Ishikawa (cell line): ENCODE data around the gene DOCK1.

ENCODE experiments used
- CEBPB ChIP-seq: IDR thresholded peaks from 2 replicates; pipeline ENCODE4 v1.6.1; 2012
- CREB1 ChIP-seq: IDR thresholded peaks from 2 replicates; pipeline ENCODE4 v1.6.1; 2012; ENCODE audit warnings: low read depth
- EGR1 ChIP-seq: IDR thresholded peaks from 2 replicates; pipeline ENCODE4 v1.6.1; 2012
- EP300 ChIP-seq: IDR thresholded peaks from 2 replicates; pipeline ENCODE4 v1.6.1; 2012; ENCODE audit warnings: borderline replicate concordance
- FOXM1 ChIP-seq: IDR thresholded peaks from 2 replicates; pipeline ENCODE4 v1.6.1; 2012; ENCODE audit warnings: low read depth, borderline replicate concordance
- NFIC ChIP-seq: IDR thresholded peaks from 2 replicates; pipeline ENCODE4 v1.6.1; 2012
- RAD21 ChIP-seq: IDR thresholded peaks from 2 replicates; pipeline ENCODE4 v1.6.1; 2012; ENCODE audit warnings: low read depth
- REST ChIP-seq: IDR thresholded peaks from 2 replicates; pipeline ENCODE4 v1.6.1; 2012; ENCODE audit warnings: low read depth, mild to moderate bottlenecking
- TAF1 ChIP-seq: IDR thresholded peaks from 2 replicates; pipeline ENCODE4 v1.6.1; 2012; ENCODE audit warnings: low read depth, mild to moderate bottlenecking
- TCF12 ChIP-seq: IDR thresholded peaks from 2 replicates; pipeline ENCODE4 v1.6.1; 2012; ENCODE audit warnings: low read depth
- TEAD4 ChIP-seq: IDR thresholded peaks from 2 replicates; pipeline ENCODE4 v1.6.1; 2012
- YY1 ChIP-seq: IDR thresholded peaks from 2 replicates; pipeline ENCODE4 v1.6.1; 2012; ENCODE audit warnings: low read depth
- ZBTB7A ChIP-seq: IDR thresholded peaks from 2 replicates; pipeline ENCODE4 v1.6.1; 2012; ENCODE audit warnings: low read depth
- TF ChIP-seq, protein P1 (sequence below): IDR thresholded peaks from 2 replicates; pipeline ENCODE4 v1.6.1; 2012
- TF ChIP-seq, protein P2 (sequence below): IDR thresholded peaks from 2 replicates; pipeline ENCODE4 v1.6.1; 2012

The DOCK1 gene

DNA sequence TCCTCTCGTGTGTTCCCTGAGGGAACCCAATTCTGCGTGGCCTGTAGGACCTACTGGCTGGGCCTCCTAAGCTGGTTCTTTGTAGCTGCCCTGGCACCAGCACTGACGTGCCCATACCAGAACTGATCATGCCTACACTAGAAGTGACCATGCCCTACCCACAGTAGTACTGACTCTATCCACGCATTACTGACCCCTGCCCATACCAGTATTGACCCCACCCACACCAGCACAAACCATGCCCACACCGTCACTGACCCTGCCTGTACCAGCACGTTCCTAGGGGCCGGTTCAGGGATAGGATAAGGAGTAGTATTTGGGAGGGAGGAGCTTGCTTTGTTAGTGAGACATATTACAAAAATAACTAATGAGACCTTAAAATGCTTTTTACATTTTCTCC, 88.0 kb downstream of the DOCK1 start:
- TF ChIP-seq EGR1: no peak

DNA sequence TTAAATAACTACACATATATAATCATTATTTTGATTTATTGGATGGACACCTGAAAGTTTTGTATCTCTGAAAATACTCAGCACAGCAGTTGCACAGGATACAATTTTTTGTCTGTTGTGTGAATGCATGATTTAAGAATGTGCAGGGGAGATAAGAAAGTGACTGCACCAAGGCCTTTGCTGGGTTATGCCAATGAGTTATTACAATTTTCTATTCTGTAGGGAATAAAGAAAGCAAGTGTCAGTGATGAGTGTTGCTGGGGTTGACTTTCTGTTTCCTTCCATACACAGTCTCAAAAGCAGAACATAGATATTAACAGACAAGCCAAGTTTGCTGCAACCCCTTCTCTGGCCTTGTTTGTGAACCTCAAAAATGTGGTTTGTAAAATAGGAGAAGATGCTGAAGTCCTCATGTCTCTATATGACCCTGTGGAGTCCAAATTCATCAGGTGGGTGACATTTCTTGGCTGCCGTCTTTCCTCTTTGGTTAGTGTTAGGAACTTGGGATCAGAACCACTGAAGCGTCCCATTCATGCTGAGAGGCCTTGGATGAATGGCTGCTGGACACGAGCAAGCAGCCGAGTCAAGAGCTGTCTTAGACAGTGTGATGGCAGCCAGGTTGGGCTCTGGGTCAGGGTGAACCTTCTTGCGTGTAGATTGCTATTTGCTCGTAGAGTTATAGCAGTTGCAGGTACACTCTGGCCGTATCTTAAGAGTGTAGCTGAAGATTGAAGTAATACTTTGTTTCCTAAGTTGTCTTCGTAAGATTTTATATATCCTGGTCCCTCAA, 92.8 kb downstream of the DOCK1 start:
- TF ChIP-seq RAD21: no peak
- no peak for TF ChIP-seq CREB1
- no peak for TF ChIP-seq TCF12

GRCh38 chr10:127000598-127000997, 95.4 kb downstream of the DOCK1 start:
- TF ChIP-seq YY1 (0 out of 2 replicates have a peak, but pooled peaks have one; percentile 40), EGR1 (no peak)

DNA sequence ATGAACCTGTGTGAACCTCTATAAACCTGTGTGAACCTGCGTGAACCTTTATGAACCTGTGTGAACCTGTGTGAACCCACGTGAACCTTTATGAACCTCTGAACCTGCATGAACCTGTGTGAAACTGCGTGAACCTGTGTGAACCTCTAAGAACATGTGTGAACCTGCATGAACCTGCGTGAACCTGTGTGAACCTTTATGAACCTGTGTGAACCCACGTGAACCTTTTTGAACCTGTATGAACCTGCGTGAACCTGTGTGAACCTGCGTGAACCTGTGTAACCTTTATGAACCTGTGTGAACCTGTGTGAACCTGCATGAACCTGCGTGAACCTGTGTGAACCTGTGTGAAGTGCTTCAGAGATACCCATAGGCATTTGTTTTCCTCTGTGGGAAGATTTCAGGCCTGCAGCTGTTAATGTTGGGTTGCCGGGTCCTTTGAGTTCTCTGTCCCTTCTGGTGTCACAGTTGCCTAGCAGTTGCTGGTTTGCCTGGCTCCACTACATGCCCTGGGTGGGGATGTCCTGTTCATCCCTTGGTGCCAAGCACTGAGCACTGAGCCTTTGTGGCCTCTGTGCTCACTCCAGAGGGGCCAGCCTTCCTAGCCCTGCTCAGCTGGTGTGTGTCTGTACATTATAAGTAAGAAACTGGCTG, 97.9 kb downstream of the DOCK1 start:
- TF ChIP-seq, protein P1, sequence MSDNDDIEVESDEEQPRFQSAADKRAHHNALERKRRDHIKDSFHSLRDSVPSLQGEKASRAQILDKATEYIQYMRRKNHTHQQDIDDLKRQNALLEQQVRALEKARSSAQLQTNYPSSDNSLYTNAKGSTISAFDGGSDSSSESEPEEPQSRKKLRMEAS: no peak
- TF ChIP-seq EGR1 (no peak), YY1 (no peak), NFIC (no peak)

DNA sequence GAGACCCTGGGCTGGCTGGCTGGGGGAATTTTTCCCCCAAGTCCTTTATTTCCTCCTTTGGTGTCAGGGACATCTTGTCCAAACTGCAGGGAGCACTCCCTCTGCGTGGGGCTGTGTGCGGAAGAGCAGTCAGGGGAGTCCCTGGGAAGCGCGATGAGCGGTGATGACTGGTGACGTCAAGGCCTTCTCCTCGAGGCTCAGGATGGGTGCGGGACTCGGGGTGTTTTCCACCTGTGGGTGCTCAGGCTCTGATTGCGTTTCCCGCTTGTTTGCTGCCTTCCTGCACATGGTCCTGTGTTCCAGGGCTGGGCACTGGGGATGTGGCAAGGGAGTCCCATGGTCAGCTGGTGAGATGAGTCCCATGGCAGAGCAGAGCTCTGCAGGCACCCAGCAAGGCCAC, 101.2 kb downstream of the DOCK1 start:
- TF ChIP-seq NFIC (no peak), CEBPB (no peak), ZBTB7A (no peak), EGR1 (no peak), CREB1 (no peak), YY1 (no peak), TCF12 (no peak), EP300 (no peak)
- TF ChIP-seq, protein P2, sequence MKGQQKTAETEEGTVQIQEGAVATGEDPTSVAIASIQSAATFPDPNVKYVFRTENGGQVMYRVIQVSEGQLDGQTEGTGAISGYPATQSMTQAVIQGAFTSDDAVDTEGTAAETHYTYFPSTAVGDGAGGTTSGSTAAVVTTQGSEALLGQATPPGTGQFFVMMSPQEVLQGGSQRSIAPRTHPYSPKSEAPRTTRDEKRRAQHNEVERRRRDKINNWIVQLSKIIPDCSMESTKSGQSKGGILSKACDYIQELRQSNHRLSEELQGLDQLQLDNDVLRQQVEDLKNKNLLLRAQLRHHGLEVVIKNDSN: no peak
- TF ChIP-seq, protein P1: no peak

DNA sequence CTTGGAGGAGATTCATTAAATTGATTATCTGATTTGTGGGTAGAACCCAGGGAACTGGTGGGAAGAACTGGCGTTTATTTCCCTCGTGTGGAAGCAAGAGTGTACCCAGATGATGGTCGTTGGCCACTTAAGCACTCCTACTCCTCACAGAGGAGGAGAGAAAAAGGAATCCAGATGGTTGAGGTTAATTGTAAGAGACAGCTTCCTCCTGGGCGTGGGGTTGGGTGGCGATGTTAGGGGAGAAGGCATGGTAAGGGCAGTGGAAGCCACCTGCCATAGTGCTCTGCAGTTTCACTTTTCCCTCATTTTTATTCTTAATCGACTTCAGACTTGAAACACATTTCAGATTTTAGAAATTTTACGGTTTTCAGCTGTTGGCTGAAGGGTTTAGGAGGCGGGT, 104.1 kb downstream of the DOCK1 start:
- no peak for TF ChIP-seq FOXM1
- no peak for TF ChIP-seq RAD21
- TF ChIP-seq NFIC: no peak
- TF ChIP-seq, protein P1: no peak
- TF ChIP-seq TAF1: no peak
- no peak for TF ChIP-seq YY1
- no peak for TF ChIP-seq TEAD4
- no peak for TF ChIP-seq ZBTB7A
- no peak for TF ChIP-seq EGR1
- no peak for TF ChIP-seq CEBPB
- TF ChIP-seq TCF12: no peak
- TF ChIP-seq EP300: no peak
- no peak for TF ChIP-seq CREB1
- no peak for TF ChIP-seq REST
- TF ChIP-seq, protein P2: no peak

DNA sequence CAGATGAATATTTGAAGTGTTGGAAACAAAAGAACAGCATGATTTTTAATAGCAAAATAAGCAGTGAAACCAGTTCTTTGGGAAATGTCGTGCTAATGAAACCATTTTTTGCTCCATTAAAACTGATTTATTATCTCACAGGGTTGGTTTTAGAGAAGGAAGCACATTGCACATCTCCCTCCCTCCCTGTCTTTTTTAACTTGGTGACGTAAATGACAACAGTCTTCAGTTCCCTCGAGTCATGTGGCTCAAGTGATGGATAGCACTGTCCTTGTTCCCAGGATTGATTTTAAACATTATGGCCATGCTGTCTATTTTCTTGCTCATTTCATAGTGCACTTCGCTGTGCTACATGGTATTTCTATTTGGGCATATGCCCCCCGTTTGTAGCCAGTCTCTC, 105.9 kb downstream of the DOCK1 start:
- TF ChIP-seq TAF1 (no peak), ZBTB7A (no peak), TEAD4 (no peak), YY1 (no peak), CREB1 (no peak), REST (no peak), EGR1 (no peak), RAD21 (no peak)
- TF ChIP-seq, protein P1: no peak
- TF ChIP-seq, protein P2: no peak
